HEK293T (cell line): Measurements from ENCODE around the gene RFLNA.

Experiments used
- ARNT ChIP-seq: fragments of 450-650 bp; IDR thresholded peaks from 2 replicates; pipeline ENCODE4 v1.6.1; 2017; ENCODE audit warnings: mild to moderate bottlenecking
- BHLHE40 ChIP-seq: fragments of 450-650 bp; IDR thresholded peaks from 2 replicates; pipeline ENCODE4 v1.6.1; 2016; ENCODE audit warnings: mild to moderate bottlenecking, moderate library complexity, borderline replicate concordance
- CTBP1 ChIP-seq: fragments of 450-650 bp; IDR thresholded peaks from 2 replicates; pipeline ENCODE4 v1.6.1; 2016; ENCODE audit warnings: borderline replicate concordance
- ELF4 ChIP-seq: fragments of 450-650 bp; IDR thresholded peaks from 2 replicates; pipeline ENCODE4 v1.6.1; 2017; ENCODE audit warnings: antibody characterized with exemption
- FOXM1 ChIP-seq: fragments of 450-650 bp; IDR thresholded peaks from 2 replicates; pipeline ENCODE4 v1.6.1; 2017; ENCODE audit warnings: mild to moderate bottlenecking, borderline replicate concordance
- HDGF ChIP-seq: fragments of 450-650 bp; IDR thresholded peaks from 2 replicates; pipeline ENCODE4 v1.6.1; 2017; ENCODE audit warnings: antibody characterized with exemption, borderline replicate concordance
- SP1 ChIP-seq: fragments of 450-650 bp; IDR thresholded peaks from 2 replicates; pipeline ENCODE4 v1.6.1; 2017
- SUZ12 ChIP-seq: fragments of 450-650 bp; IDR thresholded peaks from 2 replicates; pipeline ENCODE4 v1.6.1; 2016; ENCODE audit warnings: mild to moderate bottlenecking
- TF ChIP-seq, protein P1 (sequence below): fragments of 450-650 bp; IDR thresholded peaks from 2 replicates; pipeline ENCODE4 v1.6.1; 2016

DNA sequence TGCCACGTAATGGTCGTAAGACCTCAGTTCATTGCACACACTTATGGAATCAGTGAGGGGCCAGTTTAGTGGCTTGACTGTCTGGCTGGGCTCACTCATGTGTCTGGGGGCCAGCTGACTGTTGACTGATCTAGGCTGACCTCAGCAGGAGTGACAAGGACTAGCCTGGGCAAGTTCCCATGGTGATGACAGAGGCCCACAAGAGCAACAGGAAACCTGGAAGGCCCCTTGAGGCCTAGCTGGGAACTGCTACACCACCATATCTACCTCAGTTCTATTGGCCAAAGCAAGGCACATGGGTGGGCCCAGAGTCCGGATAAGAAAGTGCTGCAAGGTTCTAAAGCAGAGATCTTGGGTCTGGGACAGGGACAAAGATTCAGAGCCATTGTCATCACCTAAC is 21.3 kb upstream of the RFLNA start:
- no peak for TF ChIP-seq ELF4
- no peak for TF ChIP-seq SP1
- TF ChIP-seq HDGF = no peak
- TF ChIP-seq FOXM1 = no peak
- TF ChIP-seq ARNT = no peak
- TF ChIP-seq BHLHE40 = no peak
- TF ChIP-seq SUZ12 = no peak
- TF ChIP-seq, protein P1, sequence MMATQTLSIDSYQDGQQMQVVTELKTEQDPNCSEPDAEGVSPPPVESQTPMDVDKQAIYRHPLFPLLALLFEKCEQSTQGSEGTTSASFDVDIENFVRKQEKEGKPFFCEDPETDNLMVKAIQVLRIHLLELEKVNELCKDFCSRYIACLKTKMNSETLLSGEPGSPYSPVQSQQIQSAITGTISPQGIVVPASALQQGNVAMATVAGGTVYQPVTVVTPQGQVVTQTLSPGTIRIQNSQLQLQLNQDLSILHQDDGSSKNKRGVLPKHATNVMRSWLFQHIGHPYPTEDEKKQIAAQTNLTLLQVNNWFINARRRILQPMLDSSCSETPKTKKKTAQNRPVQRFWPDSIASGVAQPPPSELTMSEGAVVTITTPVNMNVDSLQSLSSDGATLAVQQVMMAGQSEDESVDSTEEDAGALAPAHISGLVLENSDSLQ = peak; percentile 77
- TF ChIP-seq CTBP1 = no peak
